DND-41 (cell line): ENCODE measurements around the gene SCUBE1.

Experiments used
- ATAC-seq: fragments of 200-7000 bp; cut with Tn5 transposase; 3 replicates; pipeline ENCODE4 v1.9.1; 2021; ENCODE audit warnings: low read depth; ENCODE audit not compliant: insufficient read depth
- DNase-seq: peaks from one replicate; pipeline ENCODE4 v3.0.0-alpha.2; 2020
- H2AFZ ChIP-seq: 2 replicates; pipeline ENCODE4 v1.6.0; 2012; ENCODE audit warnings: low read depth, low read length
- H3K27ac ChIP-seq: 2 replicates; pipeline ENCODE4 v1.5.1; 2012; ENCODE audit warnings: low read length, inconsistent platforms
- H3K27me3 ChIP-seq: fragments of 200-600 bp; sonication (generic); 2 replicates; pipeline ENCODE4 v1.6.0; 2012; ENCODE audit warnings: low read length, mild to moderate bottlenecking, inconsistent platforms; ENCODE audit not compliant: insufficient read depth, poor library complexity
- H3K36me3 ChIP-seq: 2 replicates; pipeline ENCODE4 v1.5.1; 2012; ENCODE audit warnings: low read length, inconsistent platforms; ENCODE audit not compliant: insufficient read depth
- H3K4me1 ChIP-seq: 2 replicates; pipeline ENCODE4 v1.5.1; 2012; ENCODE audit warnings: mild to moderate bottlenecking, low read length; ENCODE audit not compliant: insufficient read depth
- H3K4me2 ChIP-seq: 2 replicates; pipeline ENCODE4 v1.6.0; 2012; ENCODE audit warnings: mild to moderate bottlenecking, moderate library complexity, low read length, inconsistent platforms; ENCODE audit not compliant: insufficient read depth
- H3K4me3 ChIP-seq, 2 experiments: fragments of 200-600 bp in 1 of 2; shearing (Covaris generic) in 1 of 2; 2 replicates each; pipeline ENCODE4 v1.5.1; 2012 to 2016; ENCODE audit warnings: inconsistent platforms in 2 of 2, low read length in 2 of 2, mild to moderate bottlenecking in 2 of 2, low read depth in 1 of 2, moderate library complexity in 1 of 2
- H3K79me2 ChIP-seq: 2 replicates; pipeline ENCODE4 v1.6.0; 2012; ENCODE audit warnings: low read length, inconsistent platforms; ENCODE audit not compliant: insufficient read depth
- H3K9ac ChIP-seq: 2 replicates; pipeline ENCODE4 v1.6.0; 2012; ENCODE audit warnings: low read depth, mild to moderate bottlenecking, inconsistent platforms, low read length, moderate library complexity
- H3K9me3 ChIP-seq: 2 replicates; pipeline ENCODE4 v1.5.1; 2012; ENCODE audit warnings: low read length, moderate library complexity, mild to moderate bottlenecking, inconsistent platforms; ENCODE audit not compliant: insufficient read depth, severe bottlenecking
- H4K20me1 ChIP-seq: 2 replicates; pipeline ENCODE4 v1.6.0; 2012; ENCODE audit warnings: low read length; ENCODE audit not compliant: insufficient read depth
- EZH2 ChIP-seq: IDR thresholded peaks from 3 replicates; pipeline ENCODE4 v1.6.1; 2012; ENCODE audit warnings: borderline replicate concordance, low read depth, mild to moderate bottlenecking, moderate library complexity, low read length, inconsistent platforms; ENCODE audit not compliant: severe bottlenecking
- TF ChIP-seq, protein P1 (sequence below): IDR thresholded peaks from 2 replicates; pipeline ENCODE4 v1.5.1; 2012; ENCODE audit warnings: borderline replicate concordance, low read length, moderate library complexity, mild to moderate bottlenecking; ENCODE audit not compliant: poor library complexity, severe bottlenecking; ENCODE audit errors: extremely low read depth

Gene SCUBE1

DNA sequence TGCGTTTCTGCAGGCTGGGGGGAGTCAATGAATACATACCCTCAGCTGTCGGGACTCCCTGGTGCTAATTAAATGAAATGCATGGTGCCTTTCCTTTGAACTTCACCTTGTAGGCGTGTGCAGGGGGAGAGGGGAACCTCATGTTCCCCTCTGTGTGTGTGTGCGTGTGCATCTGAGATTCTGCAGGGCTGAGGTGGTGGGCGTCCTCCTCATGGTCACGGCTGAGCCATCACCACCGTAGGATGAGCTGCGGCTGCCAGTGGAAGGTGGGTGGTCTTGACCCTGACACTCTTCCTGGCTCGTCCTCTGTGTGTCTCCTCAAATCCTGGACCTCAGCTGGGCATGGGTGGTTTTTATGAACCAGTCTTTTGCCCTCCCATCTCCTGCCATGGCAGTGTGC lies 103.2 kb downstream of the SCUBE1 start:
- DNase-seq = no peak
- TF ChIP-seq, protein P1, sequence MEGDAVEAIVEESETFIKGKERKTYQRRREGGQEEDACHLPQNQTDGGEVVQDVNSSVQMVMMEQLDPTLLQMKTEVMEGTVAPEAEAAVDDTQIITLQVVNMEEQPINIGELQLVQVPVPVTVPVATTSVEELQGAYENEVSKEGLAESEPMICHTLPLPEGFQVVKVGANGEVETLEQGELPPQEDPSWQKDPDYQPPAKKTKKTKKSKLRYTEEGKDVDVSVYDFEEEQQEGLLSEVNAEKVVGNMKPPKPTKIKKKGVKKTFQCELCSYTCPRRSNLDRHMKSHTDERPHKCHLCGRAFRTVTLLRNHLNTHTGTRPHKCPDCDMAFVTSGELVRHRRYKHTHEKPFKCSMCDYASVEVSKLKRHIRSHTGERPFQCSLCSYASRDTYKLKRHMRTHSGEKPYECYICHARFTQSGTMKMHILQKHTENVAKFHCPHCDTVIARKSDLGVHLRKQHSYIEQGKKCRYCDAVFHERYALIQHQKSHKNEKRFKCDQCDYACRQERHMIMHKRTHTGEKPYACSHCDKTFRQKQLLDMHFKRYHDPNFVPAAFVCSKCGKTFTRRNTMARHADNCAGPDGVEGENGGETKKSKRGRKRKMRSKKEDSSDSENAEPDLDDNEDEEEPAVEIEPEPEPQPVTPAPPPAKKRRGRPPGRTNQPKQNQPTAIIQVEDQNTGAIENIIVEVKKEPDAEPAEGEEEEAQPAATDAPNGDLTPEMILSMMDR = no peak
- no peak for TF ChIP-seq EZH2
- Histone ChIP-seq H3K4me2 (no peak overlapping the region), H3K4me3 (no peak overlapping the region), H3K36me3 (no peaks in the 10 kb centered on the region), H3K9me3 (no peaks in the 10 kb centered on the region), H3K27me3 (no peaks in the 10 kb centered on the region), H4K20me1 (0 out of 2 replicates have a peak, but pooled peaks cover 2% of the 10 kb centered on the region), H3K9ac (no peak overlapping the region), H3K79me2 (no peaks in the 10 kb centered on the region), H2AFZ (no peak overlapping the region), H3K27ac (no peak overlapping the region), H3K4me1 (no peaks in the 10 kb centered on the region)
- ATAC-seq = no peak

DNA sequence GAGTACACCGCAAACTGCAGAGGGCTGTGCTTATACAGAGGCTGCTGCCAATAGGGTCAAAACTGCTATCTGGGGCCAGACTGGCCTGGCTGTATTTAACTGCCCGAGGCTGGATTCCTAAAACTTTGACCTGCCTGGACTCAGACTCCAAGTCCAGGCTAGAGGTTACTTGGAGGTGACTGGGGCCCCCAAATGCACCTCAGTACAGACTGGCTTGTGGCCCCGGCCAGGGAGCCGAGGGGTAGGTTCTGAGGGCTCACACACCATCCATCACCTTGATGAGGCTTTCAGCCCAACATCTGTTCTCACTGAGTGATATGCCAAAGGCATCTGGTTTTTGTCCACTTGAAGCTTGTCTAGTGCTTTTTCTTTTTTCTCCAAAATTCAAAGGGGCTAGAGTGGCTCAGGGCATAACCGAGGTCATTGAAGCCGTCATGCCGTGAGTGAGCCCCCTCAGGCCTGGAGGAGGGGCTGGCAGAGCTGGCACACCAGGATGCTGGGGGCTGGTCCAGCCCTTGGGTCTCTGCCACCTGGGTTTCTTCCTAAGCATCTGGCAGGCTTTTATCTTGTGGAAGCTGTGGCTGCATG lies 103.9 kb downstream of the SCUBE1 start:
- DNase-seq (no peak), ATAC-seq (no peak)
- TF ChIP-seq, protein P1 = no peak
- TF ChIP-seq EZH2 = no peak
- H4K20me1 ChIP-seq = 0 out of 2 replicates have a peak, but pooled peaks cover 2% of the 10 kb centered on the region
- H3K9me3 ChIP-seq = no peaks in the 10 kb centered on the region
- no peaks in the 10 kb centered on the region for H3K4me1 ChIP-seq
- H3K36me3 ChIP-seq = no peaks in the 10 kb centered on the region
- no peak overlapping the region for H3K9ac ChIP-seq
- no peak overlapping the region for H3K27ac ChIP-seq
- H3K27me3 ChIP-seq = no peaks in the 10 kb centered on the region
- no peak overlapping the region for H3K4me3 ChIP-seq
- H2AFZ ChIP-seq = no peak overlapping the region
- H3K79me2 ChIP-seq = no peaks in the 10 kb centered on the region
- no peak overlapping the region for H3K4me2 ChIP-seq

DNA sequence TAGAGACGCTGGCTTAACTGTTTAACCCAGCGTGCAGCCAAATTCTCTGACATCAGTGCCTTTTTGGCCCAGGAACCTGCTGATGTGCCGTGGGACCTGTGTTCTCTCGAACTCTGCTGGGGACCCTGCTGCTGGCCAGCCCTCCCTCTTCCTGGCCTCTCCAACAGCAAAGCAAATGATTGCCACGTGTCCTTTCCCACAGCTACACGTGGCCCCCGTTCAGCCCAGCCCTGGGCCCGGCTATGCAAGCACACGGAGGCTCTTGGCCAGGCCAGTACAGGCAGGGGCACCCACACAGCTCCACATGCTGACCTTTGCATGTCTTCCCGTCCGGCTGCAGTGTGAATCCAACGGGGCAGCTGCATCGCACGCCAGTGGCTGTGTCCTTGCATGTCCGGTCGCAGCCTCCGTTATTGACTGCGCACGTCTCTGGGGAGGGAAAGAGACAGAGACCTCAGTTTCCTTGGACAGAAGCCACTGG lies 104.6 kb downstream of the SCUBE1 start:
- Histone ChIP-seq H2AFZ (no peak overlapping the region), H3K79me2 (no peaks in the 10 kb centered on the region), H3K27ac (no peak overlapping the region), H3K4me3 (no peak overlapping the region), H3K27me3 (no peaks in the 10 kb centered on the region), H4K20me1 (0 out of 2 replicates have a peak, but pooled peaks cover 2% of the 10 kb centered on the region), H3K4me1 (no peaks in the 10 kb centered on the region), H3K9ac (no peak overlapping the region), H3K36me3 (no peaks in the 10 kb centered on the region), H3K4me2 (no peak overlapping the region), H3K9me3 (no peaks in the 10 kb centered on the region)
- DNase-seq (no peak), ATAC-seq (no peak)
- TF ChIP-seq, protein P1 = no peak
- TF ChIP-seq EZH2 = no peak
